CMK (cell line): ENCODE measurements around the gene TRAPPC3L.

Source experiments
- DNase-seq: peaks from one replicate; pipeline ENCODE4 v3.0.0-alpha.2; 2010; ENCODE audit warnings: low read depth

TRAPPC3L gene

GRCh38 chr6:116465246-116465645 lies 80.2 kb downstream of the TRAPPC3L start:
- peak; percentile 54 for DNase-seq

- DNase-seq: no peak
These were observed 82.2 kb downstream of the TRAPPC3L start for GRCh38 chr6:116463301-116463700.

GRCh38 chr6:116461932-116462885 lies 83.3 kb downstream of the TRAPPC3L start:
- DNase-seq: no peak

- DNase-seq: no peak
These were observed 84.1 kb downstream of the TRAPPC3L start, which contains the start of gene CALHM6 for GRCh38 chr6:116461331-116461931. TSS of gene CALHM6 (plus strand) at chr6:116461375. CDS start at chr6:116461930, 555 bp downstream.

GRCh38 chr6:116459927-116460326 lies 85.6 kb downstream of the TRAPPC3L start:
- no peak for DNase-seq

GRCh38 chr6:116458264-116458663 lies 87.2 kb downstream of the TRAPPC3L start:
- DNase-seq: no peak

GRCh38 chr6:116456927-116457326 lies 88.6 kb downstream of the TRAPPC3L start:
- no peak for DNase-seq

GRCh38 chr6:116456106-116456505 lies 89.4 kb downstream of the TRAPPC3L start:
- no peak for DNase-seq

GRCh38 chr6:116452531-116452930 lies 93.0 kb downstream of the TRAPPC3L start:
- no peak for DNase-seq

GRCh38 chr6:116451916-116452315 lies 93.6 kb downstream of the TRAPPC3L start:
- no peak for DNase-seq

GRCh38 chr6:116450769-116451740 lies 94.4 kb downstream of the TRAPPC3L start:
- DNase-seq: peak; percentile 62

- DNase-seq: no peak
These were observed 95.2 kb downstream of the TRAPPC3L start for GRCh38 chr6:116450185-116450710.

- DNase-seq: no peak
These were observed 95.9 kb downstream of the TRAPPC3L start for GRCh38 chr6:116449565-116449964.

- no peak for DNase-seq
These were observed 97.9 kb downstream of the TRAPPC3L start for GRCh38 chr6:116447496-116448011.

- no peak for DNase-seq
These were observed 98.4 kb downstream of the TRAPPC3L start for GRCh38 chr6:116447052-116447451.

- DNase-seq: no peak
These were observed 99.1 kb downstream of the TRAPPC3L start for GRCh38 chr6:116446399-116446798.

GRCh38 chr6:116445102-116445501 lies 100.4 kb downstream of the TRAPPC3L start:
- no peak for DNase-seq
